NB4 (cell line): ENCODE results near the gene ANAPC15.

Experiments used
- DNase-seq: peaks from one replicate; pipeline ENCODE4 v3.0.0; 2010; ENCODE audit warnings: low read depth
- H3K4me3 ChIP-seq: one replicate; pipeline ENCODE4 v1.5.1; 2011; ENCODE audit warnings: mild to moderate bottlenecking, low read depth, low read length, moderate library complexity
- MAX ChIP-seq: IDR thresholded peaks from 2 replicates; pipeline ENCODE4 v1.6.1; 2011; ENCODE audit warnings: low read depth, low read length
- MYC ChIP-seq: IDR thresholded peaks from 2 replicates; pipeline ENCODE4 v1.6.1; 2011; ENCODE audit warnings: low read depth, low read length
- POLR2A ChIP-seq: IDR thresholded peaks from 2 replicates; pipeline ENCODE4 v1.6.1; 2011; ENCODE audit warnings: mild to moderate bottlenecking; ENCODE audit not compliant: insufficient read length; ENCODE audit errors: extremely low read depth
- TF ChIP-seq, protein P1 (sequence below): IDR thresholded peaks from one replicate; pipeline ENCODE4 v1.5.1; 2012; ENCODE audit warnings: low read depth, low read length

The ANAPC15 gene

DNA sequence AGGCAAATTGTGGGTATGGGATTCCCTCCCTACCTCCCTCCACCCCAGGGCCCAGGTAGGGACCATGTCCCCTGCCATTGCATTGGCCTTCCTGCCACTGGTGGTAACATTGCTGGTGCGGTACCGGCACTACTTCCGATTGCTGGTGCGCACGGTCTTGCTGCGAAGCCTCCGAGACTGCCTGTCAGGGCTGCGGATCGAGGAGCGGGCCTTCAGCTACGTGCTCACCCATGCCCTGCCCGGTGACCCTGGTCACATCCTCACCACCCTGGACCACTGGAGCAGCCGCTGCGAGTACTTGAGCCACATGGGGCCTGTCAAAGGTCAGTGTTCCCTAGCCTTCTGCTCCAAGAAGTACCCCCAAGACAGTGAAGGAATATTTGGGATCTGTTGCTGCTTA lies 6.6 kb downstream of the ANAPC15 start, which contains the start of gene TOMT:
Gene TOMT, plus strand, starts transcription at position 37 of the 400 bp plus-strand sequence. Its CDS starts 28 bp downstream, at position 65.
- TF ChIP-seq MYC (no peak), POLR2A (no peak), MAX (no peak)
- TF ChIP-seq, protein P1, sequence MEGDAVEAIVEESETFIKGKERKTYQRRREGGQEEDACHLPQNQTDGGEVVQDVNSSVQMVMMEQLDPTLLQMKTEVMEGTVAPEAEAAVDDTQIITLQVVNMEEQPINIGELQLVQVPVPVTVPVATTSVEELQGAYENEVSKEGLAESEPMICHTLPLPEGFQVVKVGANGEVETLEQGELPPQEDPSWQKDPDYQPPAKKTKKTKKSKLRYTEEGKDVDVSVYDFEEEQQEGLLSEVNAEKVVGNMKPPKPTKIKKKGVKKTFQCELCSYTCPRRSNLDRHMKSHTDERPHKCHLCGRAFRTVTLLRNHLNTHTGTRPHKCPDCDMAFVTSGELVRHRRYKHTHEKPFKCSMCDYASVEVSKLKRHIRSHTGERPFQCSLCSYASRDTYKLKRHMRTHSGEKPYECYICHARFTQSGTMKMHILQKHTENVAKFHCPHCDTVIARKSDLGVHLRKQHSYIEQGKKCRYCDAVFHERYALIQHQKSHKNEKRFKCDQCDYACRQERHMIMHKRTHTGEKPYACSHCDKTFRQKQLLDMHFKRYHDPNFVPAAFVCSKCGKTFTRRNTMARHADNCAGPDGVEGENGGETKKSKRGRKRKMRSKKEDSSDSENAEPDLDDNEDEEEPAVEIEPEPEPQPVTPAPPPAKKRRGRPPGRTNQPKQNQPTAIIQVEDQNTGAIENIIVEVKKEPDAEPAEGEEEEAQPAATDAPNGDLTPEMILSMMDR, result no peak
- DNase-seq, result no peak

DNA sequence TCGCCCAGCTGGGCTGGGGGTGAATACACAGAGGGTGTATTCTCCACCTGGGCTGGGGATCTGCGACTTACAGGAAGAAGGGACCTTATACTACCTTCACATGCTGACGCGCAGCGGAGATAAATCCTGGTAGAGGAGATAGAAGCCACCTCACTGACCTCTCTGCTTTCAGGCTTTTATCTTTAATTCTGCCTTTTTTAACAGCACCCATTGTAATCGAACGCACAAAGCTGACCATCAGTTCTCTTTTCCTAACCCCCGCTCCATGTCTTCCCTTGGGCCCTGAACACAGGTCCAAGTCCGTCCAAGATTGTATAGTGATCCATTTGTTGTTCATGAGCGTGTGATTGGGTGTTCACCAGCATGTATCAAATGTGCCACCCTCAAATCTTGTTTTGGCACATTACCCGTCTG lies 8.7 kb downstream of the ANAPC15 start:
- TF ChIP-seq MYC (no peak), MAX (no peak), POLR2A (no peak)
- TF ChIP-seq, protein P1, result no peak
- peak overlapping the region; percentile 48 for H3K4me3 ChIP-seq
- no peak for DNase-seq

More for the DNA sequence above, 6.6 kb downstream of the ANAPC15 start, which contains the start of gene TOMT:
- no peak within 1 kb of the TSS for H3K4me3 ChIP-seq

- TF ChIP-seq MYC (no peak; the same call in 1 of the 2 replicates), MAX (peak; percentile 100), POLR2A (peak; percentile 82)
- TF ChIP-seq, protein P1, result peak; percentile 48
- H3K4me3 ChIP-seq, result peak within 1 kb of the TSS; percentile 90
- DNase-seq, result peak; percentile 100
Measured at GRCh38 chr11:72102946-72103753, 9.3 kb downstream of the ANAPC15 start, which contains the start of gene LAMTOR1. LAMTOR1 (minus strand) TSS chr11:72103297; CDS start chr11:72103224, 73 bp downstream.

DNA sequence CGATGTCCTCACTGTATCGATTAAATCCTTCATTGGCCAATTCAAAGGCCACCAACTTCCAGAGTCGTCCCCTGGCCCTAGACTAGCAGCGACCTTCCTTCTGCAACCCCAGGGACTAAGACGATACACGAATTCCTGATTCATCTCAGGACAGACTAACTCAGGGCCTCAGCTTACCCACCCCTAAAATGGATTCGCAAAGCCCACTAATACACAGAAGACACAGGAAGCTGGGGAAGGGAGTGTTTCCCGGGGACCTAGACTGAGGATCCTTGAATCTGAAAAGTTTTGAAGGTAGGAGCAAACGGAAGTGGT lies 9.9 kb downstream of the ANAPC15 start:
- H3K4me3 ChIP-seq, result peak overlapping the region; percentile 90
- TF ChIP-seq MYC, result peak; percentile 39; the same call in 1 of the 2 replicates
- TF ChIP-seq, protein P1, result no peak
- no peak for DNase-seq

DNA sequence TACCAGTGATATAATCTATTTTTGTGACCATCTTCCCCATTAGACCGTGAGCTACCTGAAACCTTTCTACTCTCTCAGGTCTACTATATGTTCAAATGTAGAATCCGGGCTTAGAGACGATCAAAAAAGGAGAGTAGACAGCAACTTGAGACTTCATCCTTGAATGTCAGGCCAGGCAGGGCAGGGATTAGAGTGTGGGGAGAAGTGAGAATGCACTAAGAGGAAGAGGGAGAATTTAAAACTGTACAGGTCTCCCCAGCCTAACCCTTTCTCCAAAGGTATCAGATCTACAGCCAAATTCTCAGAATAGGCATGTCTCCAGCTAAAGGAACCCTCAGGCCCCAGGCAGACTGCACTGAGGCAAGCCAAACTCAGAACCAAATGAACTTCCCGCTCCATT lies 10.3 kb downstream of the ANAPC15 start:
- TF ChIP-seq, protein P1, result no peak
- no peak for TF ChIP-seq MYC
- peak overlapping the region; percentile 90 for H3K4me3 ChIP-seq
- no peak for DNase-seq

GRCh38 chr11:72100462-72100861 lies 12.0 kb downstream of the ANAPC15 start:
- DNase-seq, result peak; percentile 96
- H3K4me3 ChIP-seq, result peak overlapping the region; percentile 90
- TF ChIP-seq, protein P1, result no peak
- TF ChIP-seq MYC (no peak), POLR2A (no peak), MAX (no peak)
